NB4 (cell line): ENCODE results near the gene AP1G1.

Experiments
- DNase-seq: peaks from one replicate; pipeline ENCODE4 v3.0.0; 2010; ENCODE audit warnings: low read depth
- H3K4me3 ChIP-seq: one replicate; pipeline ENCODE4 v1.5.1; 2011; ENCODE audit warnings: mild to moderate bottlenecking, low read depth, low read length, moderate library complexity
- CTCF ChIP-seq: IDR thresholded peaks from one replicate; pipeline ENCODE4 v1.5.1; 2012; ENCODE audit warnings: low read depth, low read length
- MAX ChIP-seq: IDR thresholded peaks from 2 replicates; pipeline ENCODE4 v1.6.1; 2011; ENCODE audit warnings: low read depth, low read length
- MYC ChIP-seq: IDR thresholded peaks from 2 replicates; pipeline ENCODE4 v1.6.1; 2011; ENCODE audit warnings: low read depth, low read length
- POLR2A ChIP-seq: IDR thresholded peaks from 2 replicates; pipeline ENCODE4 v1.6.1; 2011; ENCODE audit warnings: mild to moderate bottlenecking; ENCODE audit not compliant: insufficient read length; ENCODE audit errors: extremely low read depth

AP1G1 gene

GRCh38 chr16:71852158-71852557, 43.5 kb upstream of the AP1G1 start:
- no peak overlapping the region for H3K4me3 ChIP-seq

GRCh38 chr16:71851746-71852145, 43.1 kb upstream of the AP1G1 start:
- no peak overlapping the region for H3K4me3 ChIP-seq
- TF ChIP-seq MAX: no peak
- no peak for TF ChIP-seq MYC
- no peak for TF ChIP-seq POLR2A
- TF ChIP-seq CTCF: no peak
- DNase-seq: no peak

More at GRCh38 chr16:71852158-71852557, 43.5 kb upstream of the AP1G1 start:
- TF ChIP-seq MAX (no peak), MYC (no peak), CTCF (no peak), POLR2A (no peak)
- no peak for DNase-seq

- DNase-seq: no peak
- TF ChIP-seq MYC (no peak), POLR2A (no peak), CTCF (no peak), MAX (no peak)
These were observed 40.0 kb upstream of the AP1G1 start for GRCh38 chr16:71848622-71849021.

GRCh38 chr16:71847096-71847495, 38.5 kb upstream of the AP1G1 start:
- no peak for DNase-seq
- H3K4me3 ChIP-seq: peak overlapping the region; percentile 96
- no peak for TF ChIP-seq MYC
- TF ChIP-seq MAX: no peak
- TF ChIP-seq POLR2A: no peak
- no peak for TF ChIP-seq CTCF

More at GRCh38 chr16:71848622-71849021, 40.0 kb upstream of the AP1G1 start:
- H3K4me3 ChIP-seq: no peak overlapping the region

GRCh38 chr16:71846431-71846830, 37.8 kb upstream of the AP1G1 start:
- H3K4me3 ChIP-seq: peak overlapping the region; percentile 96
- DNase-seq: peak; percentile 32
- no peak for TF ChIP-seq MYC
- TF ChIP-seq MAX: no peak
- TF ChIP-seq CTCF: no peak
- no peak for TF ChIP-seq POLR2A
